Osteoblast (primary cell): ENCODE data around the gene TMUB2. TPM values are rescaled to one million over a fixed set of nuclear protein-coding genes. Genes with fewer than 3 reads are reported as not detected.
A peak's percentile ranks its signal among the peaks of the same experiment; 100 is the strongest.

Experiments
- DNase-seq: peaks from one replicate; pipeline ENCODE4 v3.0.0; 2011; ENCODE audit warnings: low spot score, mixed read lengths; ENCODE audit not compliant: insufficient read length; ENCODE audit errors: missing footprints
- H2AFZ ChIP-seq: 2 replicates; pipeline ENCODE4 v1.6.0; 2011; ENCODE audit warnings: mild to moderate bottlenecking, low read length
- H3K27ac ChIP-seq: 2 replicates; pipeline ENCODE4 v1.5.1; 2011; ENCODE audit warnings: mild to moderate bottlenecking, low read depth, low read length, moderate library complexity
- H3K27me3 ChIP-seq: 2 replicates; pipeline ENCODE4 v1.6.0; 2012; ENCODE audit warnings: mild to moderate bottlenecking, control low read depth, inconsistent platforms, low read length, moderate library complexity; ENCODE audit not compliant: insufficient read depth
- H3K36me3 ChIP-seq: 2 replicates; pipeline ENCODE4 v1.5.1; 2011; ENCODE audit warnings: mild to moderate bottlenecking, low read length, control low read depth, moderate library complexity; ENCODE audit not compliant: insufficient read depth
- H3K4me1 ChIP-seq: 2 replicates; pipeline ENCODE4 v1.5.1; 2011; ENCODE audit warnings: mild to moderate bottlenecking, low read length, control low read depth, moderate library complexity; ENCODE audit not compliant: insufficient read depth
- H3K4me2 ChIP-seq: 2 replicates; pipeline ENCODE4 v1.6.0; 2011; ENCODE audit warnings: mild to moderate bottlenecking, low read length; ENCODE audit not compliant: insufficient read depth
- H3K4me3 ChIP-seq: fragments of 200-600 bp; sonication (generic); 3 replicates; pipeline ENCODE4 v1.5.1; 2012; ENCODE audit warnings: mild to moderate bottlenecking, low read length, inconsistent platforms; ENCODE audit not compliant: insufficient read depth
- H3K79me2 ChIP-seq: 2 replicates; pipeline ENCODE4 v1.6.0; 2012; ENCODE audit warnings: mild to moderate bottlenecking, low read length, control low read depth, inconsistent platforms; ENCODE audit not compliant: insufficient read depth
- H3K9me3 ChIP-seq: 2 replicates; pipeline ENCODE4 v1.5.1; 2011; ENCODE audit warnings: low read depth, low read length, control low read depth
- H4K20me1 ChIP-seq: 2 replicates; pipeline ENCODE4 v1.6.0; 2012; ENCODE audit warnings: mild to moderate bottlenecking, low read length, control low read depth; ENCODE audit not compliant: insufficient read depth
- CTCF ChIP-seq: IDR thresholded peaks from 2 replicates; pipeline ENCODE4 v1.5.1; 2011; ENCODE audit warnings: mild to moderate bottlenecking, low read depth, low read length, moderate library complexity; ENCODE audit errors: extremely low read depth
- total RNA-seq: library from RNA; depleted of rRNA; stranded (reverse); fragments of >200 nt; gene quantifications from 2 replicates; pipeline ENCODE4 v1.2.3, GENCODE V29; 2012

Gene TMUB2
- total RNA-seq, 1 donor, result 27.9 TPM

- no peak overlapping the region for H3K4me3 ChIP-seq
- TF ChIP-seq CTCF, result no peak
- DNase-seq, result peak; percentile 80
- H3K27me3 ChIP-seq, result no peaks in the 10 kb centered on the region
- no peak overlapping the region for H3K27ac ChIP-seq
- no peaks in the 10 kb centered on the region for H4K20me1 ChIP-seq
- H3K4me1 ChIP-seq, result no peaks in the 10 kb centered on the region
- peaks cover 15% of the 10 kb centered on the region for H3K36me3 ChIP-seq
- no peaks in the 10 kb centered on the region for H3K9me3 ChIP-seq
- no peak overlapping the region for H3K4me2 ChIP-seq
- no peak overlapping the region for H2AFZ ChIP-seq
- H3K79me2 ChIP-seq, result peaks cover 3% of the 10 kb centered on the region
These were observed 9.1 kb upstream of the TMUB2 start for GRCh38 chr17:44177640-44178039.

- Histone ChIP-seq H4K20me1 (no peaks in the 10 kb centered on the region), H3K79me2 (peaks cover 6% of the 10 kb centered on the region), H3K4me1 (no peaks in the 10 kb centered on the region), H3K4me3 (no peak overlapping the region), H3K27ac (no peak overlapping the region), H3K4me2 (no peak overlapping the region), H3K36me3 (peaks cover 18% of the 10 kb centered on the region), H3K27me3 (no peaks in the 10 kb centered on the region), H2AFZ (no peak overlapping the region), H3K9me3 (no peaks in the 10 kb centered on the region)
- no peak for TF ChIP-seq CTCF
- DNase-seq, result peak; percentile 70
These were observed 8.6 kb upstream of the TMUB2 start for GRCh38 chr17:44178133-44178532.

DNA sequence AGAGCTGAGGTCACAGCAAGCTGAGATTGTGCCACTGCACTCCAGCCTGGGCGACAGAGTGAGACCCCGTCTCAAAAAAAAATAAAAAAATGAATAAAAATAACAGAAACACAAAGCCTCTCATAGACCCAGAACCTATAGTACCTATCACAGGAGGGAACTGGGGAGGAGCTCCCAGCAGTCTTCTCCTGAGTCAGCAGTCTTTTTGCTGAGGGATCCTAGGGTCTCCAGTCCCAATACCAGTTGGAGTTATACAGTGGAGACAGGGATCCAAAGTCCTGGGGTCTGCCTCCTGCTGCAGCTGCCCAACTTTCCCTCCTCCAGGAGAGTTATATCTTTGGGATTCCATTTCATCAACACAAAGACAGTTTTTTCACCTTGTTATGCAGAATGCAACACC, 3.7 kb upstream of the TMUB2 start:
- peaks cover 11% of the 10 kb centered on the region for H4K20me1 ChIP-seq
- no peaks in the 10 kb centered on the region for H3K27me3 ChIP-seq
- no peaks in the 10 kb centered on the region for H3K9me3 ChIP-seq
- no peak overlapping the region for H3K4me3 ChIP-seq
- H2AFZ ChIP-seq, result no peak overlapping the region
- peaks cover 18% of the 10 kb centered on the region for H3K36me3 ChIP-seq
- TF ChIP-seq CTCF, result no peak
- no peak overlapping the region for H3K27ac ChIP-seq
- H3K4me2 ChIP-seq, result no peak overlapping the region
- DNase-seq, result peak; percentile 25
- H3K79me2 ChIP-seq, result peaks cover 42% of the 10 kb centered on the region
- H3K4me1 ChIP-seq, result peaks cover 7% of the 10 kb centered on the region

DNA sequence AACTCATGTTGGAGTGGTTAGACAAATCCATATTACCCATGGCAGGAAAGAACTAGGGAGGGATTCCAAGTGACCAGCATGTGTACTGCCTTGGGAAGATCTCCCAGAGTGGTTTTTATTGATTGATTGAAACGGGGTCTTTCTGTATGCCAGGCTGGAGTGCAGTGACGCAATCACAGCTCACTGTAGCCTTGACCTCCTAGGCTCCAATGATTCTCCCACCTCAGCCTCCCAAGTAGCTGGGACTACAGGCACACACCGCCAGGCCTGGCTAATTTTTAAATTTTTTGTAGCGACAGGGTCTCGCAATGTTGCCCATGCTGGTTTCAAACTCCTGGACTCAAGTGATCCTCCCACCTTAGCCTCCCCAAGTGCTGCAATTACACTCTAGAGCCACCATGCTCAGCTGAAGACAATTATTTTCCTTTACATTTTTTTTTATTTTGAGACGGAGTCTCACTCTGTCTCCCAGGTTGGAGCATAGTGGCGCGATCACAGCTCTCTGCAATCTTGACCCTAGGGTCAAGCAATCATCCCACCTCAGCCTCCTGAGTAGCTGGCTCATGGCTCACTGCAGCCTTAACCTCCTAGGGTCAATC, 2.5 kb upstream of the TMUB2 start:
- Histone ChIP-seq H3K36me3 (peaks cover 13% of the 10 kb centered on the region), H3K4me3 (no peak overlapping the region), H3K4me1 (peaks cover 11% of the 10 kb centered on the region), H3K79me2 (peaks cover 55% of the 10 kb centered on the region), H3K4me2 (no peak overlapping the region), H3K27ac (no peak overlapping the region), H4K20me1 (peaks cover 14% of the 10 kb centered on the region), H3K9me3 (no peaks in the 10 kb centered on the region), H2AFZ (no peak overlapping the region), H3K27me3 (no peaks in the 10 kb centered on the region)
- TF ChIP-seq CTCF, result no peak
- no peak for DNase-seq
